ENCODE data around the gene EPN3.

The EPN3 gene

GRCh38 chr17:50519141-50519834 lies 13.2 kb upstream of the EPN3 start (continued):
- no peak for TF ChIP-seq ZNF626 (tag by site-specific recombination; IDR thresholded peaks at IDR 0.05)
- TF ChIP-seq ZNF404 (tag by site-specific recombination; IDR thresholded peaks at IDR 0.05): no peak
- no peak for TF ChIP-seq ZNF2 (tag by site-specific recombination; IDR thresholded peaks at IDR 0.05)
- TF ChIP-seq AEBP2 (tag by site-specific recombination; IDR thresholded peaks at IDR 0.05; ENCODE audit: borderline replicate concordance): no peak
- TF ChIP-seq MEIS1 (CRISPR knock-in tag; IDR thresholded peaks at IDR 0.05; ENCODE audit: borderline replicate concordance): no peak

GRCh38 chr17:50520483-50520882 lies 12.1 kb upstream of the EPN3 start:
- H3K36me3 ChIP-seq (ENCODE audit: control insufficient read depth in 2 of 2, insufficient read depth in 1 of 2, low read length in 2 of 2): no peaks in the 10 kb centered on the region
- H3K9me3 ChIP-seq (ENCODE audit: control insufficient read depth, insufficient read depth, low read depth, low read length): no peaks in the 10 kb centered on the region
- no peak overlapping the region for H3K27ac ChIP-seq (ENCODE audit: extremely low read depth, low read depth, low read length)
- H3K4me1 ChIP-seq (ENCODE audit: control insufficient read depth, insufficient read depth, low read length): no peaks in the 10 kb centered on the region
- H3K4me3 ChIP-seq (ENCODE audit: low read depth, low read length): no peak overlapping the region
- POLR2A ChIA-PET: no interaction called here
- CTCF ChIA-PET: interaction anchor here (0.6 to 1.8 kb wide), 6 partner anchors 10 to 100 kb away, joined by 3 to 6 read pairs (median 4); partner anchors contain the start of gene RSAD1
- TF ChIP-seq ZBTB48 (tag by site-specific recombination; IDR thresholded peaks at IDR 0.05) (no peak), EGR2 (tag by site-specific recombination; IDR thresholded peaks at IDR 0.05; ENCODE audit: low read depth) (no peak), ZNF391 (tag by site-specific recombination; IDR thresholded peaks at IDR 0.05; ENCODE audit: borderline replicate concordance, low read depth) (no peak), ZSCAN16 (tag by site-specific recombination; IDR thresholded peaks at IDR 0.05) (no peak), ZNF341 (tag by site-specific recombination; IDR thresholded peaks at IDR 0.05; ENCODE audit: low read depth) (no peak), ZBTB17 (tag by site-specific recombination; IDR thresholded peaks at IDR 0.05) (no peak)

GRCh38 chr17:50521514-50521913 lies 11.0 kb upstream of the EPN3 start:
- CTCF ChIA-PET: interaction anchor here (0.8 to 1.2 kb wide), 4 partner anchors 9 to 99 kb away, joined by 3 to 6 read pairs (median 4); no protein-coding TSS in a partner anchor
- no peaks in the 10 kb centered on the region for H3K4me1 ChIP-seq (ENCODE audit: control insufficient read depth, insufficient read depth, low read length)
- no peaks in the 10 kb centered on the region for H3K9me3 ChIP-seq (ENCODE audit: control insufficient read depth, insufficient read depth, low read depth, low read length)
- no peak overlapping the region for H3K4me3 ChIP-seq (ENCODE audit: low read depth, low read length)
- POLR2A ChIA-PET: interaction anchor here (0.6 kb wide), 1 partner anchor 12 kb away, joined by 3 read pairs; no protein-coding TSS in a partner anchor
- no peaks in the 10 kb centered on the region for H3K36me3 ChIP-seq (ENCODE audit: control insufficient read depth in 2 of 2, insufficient read depth in 1 of 2, low read length in 2 of 2)
- H3K27ac ChIP-seq (ENCODE audit: extremely low read depth, low read depth, low read length): no peak overlapping the region
- TF ChIP-seq ZNF138 (tag by site-specific recombination; IDR thresholded peaks at IDR 0.05; ENCODE audit: borderline replicate concordance): no peak
- no peak for TF ChIP-seq ZNF558 (tag by site-specific recombination; IDR thresholded peaks at IDR 0.05)
- TF ChIP-seq FEZF1 (tag by site-specific recombination; IDR thresholded peaks at IDR 0.05): no peak
- TF ChIP-seq ZNF501 (tag by site-specific recombination; IDR thresholded peaks at IDR 0.05): no peak
- TF ChIP-seq ZNF654 (tag by site-specific recombination; IDR thresholded peaks at IDR 0.05; ENCODE audit: low read depth): no peak
- no peak for TF ChIP-seq BCL6B (tag by site-specific recombination; IDR thresholded peaks at IDR 0.05)
- no peak for TF ChIP-seq ZNF768 (tag by site-specific recombination; IDR thresholded peaks at IDR 0.05)
- no peak for TF ChIP-seq TRIM28 (IDR thresholded peaks at IDR 0.05; ENCODE audit: borderline replicate concordance, low read length)
- no peak for TF ChIP-seq BCL11B (tag by site-specific recombination; IDR thresholded peaks at IDR 0.05; ENCODE audit: low read depth)
- no peak for TF ChIP-seq ZNF274 (IDR thresholded peaks at IDR 0.05; ENCODE audit: low read length)
- no peak for TF ChIP-seq ZNF274 (tag by site-specific recombination; IDR thresholded peaks at IDR 0.05; ENCODE audit: borderline replicate concordance)
- TF ChIP-seq ZSCAN23 (tag by site-specific recombination; IDR thresholded peaks at IDR 0.05): no peak
- TF ChIP-seq ZBTB10 (tag by site-specific recombination; IDR thresholded peaks at IDR 0.05): no peak
- TF ChIP-seq ZNF488 (tag by site-specific recombination; IDR thresholded peaks at IDR 0.05): no peak
- no peak for TF ChIP-seq ZNF747 (tag by site-specific recombination; IDR thresholded peaks at IDR 0.05)
- TF ChIP-seq ZNF416 (tag by site-specific recombination; IDR thresholded peaks at IDR 0.05): no peak
- TF ChIP-seq ZNF529 (tag by site-specific recombination; IDR thresholded peaks at IDR 0.05; ENCODE audit: insufficient replicate concordance): no peak
- TF ChIP-seq ZNF37A (tag by site-specific recombination; IDR thresholded peaks at IDR 0.05): no peak

Measured in HEK293 (cell line).